K562 (cell line): ENCODE measurements around the gene GPATCH4. TPM values are rescaled to one million over a fixed set of nuclear protein-coding genes. Genes with fewer than 3 reads are reported as not detected.

Experiments
- ATAC-seq: fragments of 200-7000 bp; cut with Tn5 transposase; 3 replicates; pipeline ENCODE4 v1.9.1; 2020; ENCODE audit warnings: moderate library complexity
- BruUV-seq: library from RNA; stranded (reverse); fragments of 400-500 nt; replicated peaks from 2 replicates; lab custom pipeline; 2021; lab: Mats Ljungman, UMichigan
- CTCF ChIA-PET: fragments of 300-600 bp; formaldehyde crosslinking; extraction: SDS; loops from one replicate; lab custom pipeline; 2021; ENCODE audit warnings: low intra/inter-chr PET ratio; lab: Yijun Ruan, JAX
- POLR2A ChIA-PET: fragments of 300-600, 350-650 bp; sonication (Branson Sonifier 250); formaldehyde crosslinking; extraction: SDS; loops from one replicate; lab custom pipeline; 2021; ENCODE audit warnings: antibody characterized with exemption, inconsistent platforms; lab: Yijun Ruan, JAX
- DNase-seq, 4 experiments: peaks; one replicate each; pipeline versions ENCODE4 v3.0.0 to v3.0.0-alpha.2; 2011 to 2018; ENCODE audit warnings: low spot score in 3 of 4, mixed read lengths in 3 of 4; ENCODE audit errors: extremely low read depth in 1 of 4
- FAIRE-seq: peaks from 2 replicates; lab custom pipeline; 2011; peaks lifted over from hg19 to GRCh38; lab: Jason Lieb, UNC
- H2AFZ ChIP-seq: 2 replicates; pipeline ENCODE4 v1.6.0; 2011; ENCODE audit warnings: low read depth, low read length, control low read depth, inconsistent platforms
- H3K27ac ChIP-seq: fragments of 200-600 bp; 3 replicates; pipeline ENCODE4 v1.8.0; 2011; ENCODE audit warnings: low read depth, mild to moderate bottlenecking, control low read depth, inconsistent platforms, low read length, moderate library complexity, mixed read lengths; ENCODE audit errors: extremely low read depth
- H3K27me3 ChIP-seq, 2 experiments: fragments of 300-600 bp in 1 of 2; 2 replicates in 1 of 2; 3 replicates in 1 of 2; pipeline versions ENCODE4 v1.6.0 to v1.8.0; 2011; ENCODE audit warnings: inconsistent platforms in 2 of 2, low read length in 2 of 2, mild to moderate bottlenecking in 1 of 2, mixed read lengths in 1 of 2, moderate library complexity in 1 of 2; ENCODE audit not compliant: control insufficient read depth in 2 of 2, insufficient read depth in 2 of 2
- H3K36me3 ChIP-seq: fragments of 300-600 bp; 3 replicates; pipeline ENCODE4 v1.8.0; 2011; ENCODE audit warnings: mild to moderate bottlenecking, low read length, inconsistent platforms; ENCODE audit not compliant: control insufficient read depth, insufficient read depth
- H3K4me1 ChIP-seq, 2 experiments: fragments of 200-600 bp in 1 of 2; replicated peaks in 1 of 2; 2 replicates in 1 of 2; 3 replicates in 1 of 2; pipeline versions ENCODE4 v1.5.1 to v1.8.0; 2011; ENCODE audit warnings: inconsistent platforms in 2 of 2, low read length in 2 of 2, mild to moderate bottlenecking in 1 of 2, mixed read lengths in 1 of 2, moderate library complexity in 1 of 2; ENCODE audit not compliant: control insufficient read depth in 2 of 2, insufficient read depth in 2 of 2
- H3K4me2 ChIP-seq: 2 replicates; pipeline ENCODE4 v1.6.1; 2011; ENCODE audit warnings: low read length, control low read depth, inconsistent platforms, mixed read lengths; ENCODE audit not compliant: insufficient read depth
- H3K4me3 ChIP-seq: fragments of 200-600 bp; sonication (generic), shearing (Covaris generic); 2 replicates; pipeline ENCODE4 v1.5.1; 2016; ENCODE audit warnings: control low read depth, inconsistent platforms
- H3K79me2 ChIP-seq: fragments of 200-600 bp; 3 replicates; pipeline ENCODE4 v1.8.0; 2011; ENCODE audit warnings: low read length, inconsistent platforms; ENCODE audit not compliant: control insufficient read depth, insufficient read depth
- H3K9ac ChIP-seq, 2 experiments: 2 replicates each; pipeline versions ENCODE4 v1.6.0 to v1.6.1; 2011; ENCODE audit warnings: low read depth in 2 of 2, low read length in 2 of 2, control low read depth in 1 of 2, inconsistent platforms in 1 of 2, mild to moderate bottlenecking in 1 of 2, mixed read lengths in 1 of 2; ENCODE audit not compliant: insufficient read depth in 1 of 2
- H3K9me1 ChIP-seq: one replicate; pipeline ENCODE4 v1.6.0; 2011; ENCODE audit warnings: inconsistent platforms, mild to moderate bottlenecking, low read length, moderate library complexity; ENCODE audit not compliant: control insufficient read depth, insufficient read depth
- H3K9me3 ChIP-seq: replicated peaks from 2 replicates; pipeline ENCODE4 v1.5.1; 2011; ENCODE audit warnings: low read depth, low read length, inconsistent platforms; ENCODE audit not compliant: control insufficient read depth, insufficient read depth
- H4K20me1 ChIP-seq: replicated peaks from 2 replicates; pipeline ENCODE4 v1.6.1; 2011; ENCODE audit warnings: low read length, inconsistent platforms, mixed read lengths; ENCODE audit not compliant: control insufficient read depth, insufficient read depth
- C11orf30 ChIP-seq: fragments of 450-650 bp; IDR thresholded peaks from 2 replicates; pipeline ENCODE4 v1.6.1; 2016; ENCODE audit warnings: low read depth, mild to moderate bottlenecking
- DLX4 ChIP-seq: fragments of 250-450 bp; sonication (Bioruptor Pico); IDR thresholded peaks from 2 replicates; pipeline ENCODE4 v1.6.1; 2021; ENCODE audit warnings: mild to moderate bottlenecking
- FOXP4 ChIP-seq: sonication (generic); formaldehyde crosslinking; IDR thresholded peaks from 2 replicates; pipeline ENCODE4 v1.8.0; 2022; ENCODE audit warnings: mild to moderate bottlenecking, missing genetic modification reagents, borderline replicate concordance
- HOMEZ ChIP-seq: fragments of 250-450 bp; sonication (Bioruptor Pico); IDR thresholded peaks from 2 replicates; pipeline ENCODE4 v1.4.0; 2020; ENCODE audit warnings: mild to moderate bottlenecking, moderate library complexity
- NFE2 ChIP-seq: IDR thresholded peaks from 2 replicates; pipeline ENCODE4 v1.6.1; 2014; ENCODE audit warnings: antibody characterized with exemption, low read depth
- SPI1 ChIP-seq: IDR thresholded peaks from 2 replicates; pipeline ENCODE4 v1.6.1; 2011; ENCODE audit warnings: low read depth, low read length, control low read depth, borderline replicate concordance
- TRIM28 ChIP-seq: fragments of 450-650 bp; IDR thresholded peaks from 2 replicates; pipeline ENCODE4 v1.6.1; 2017
- ZMIZ1 ChIP-seq, 2 experiments: fragments of 150-350 bp in 1 of 2; IDR thresholded peaks; 2 replicates each; pipeline ENCODE4 v1.6.1; 2012 to 2016; ENCODE audit warnings: low read depth in 2 of 2, low read length in 2 of 2, mild to moderate bottlenecking in 1 of 2, moderate library complexity in 1 of 2
- ZNF134 ChIP-seq: fragments of 250-450 bp; sonication (Bioruptor Pico); conservative IDR thresholded peaks from 2 replicates; pipeline ENCODE4 v1.4.0; 2020
- ZNF212 ChIP-seq: fragments of 450-650 bp; formaldehyde crosslinking; IDR thresholded peaks from 2 replicates; pipeline ENCODE4 v1.4.0; 2020; ENCODE audit warnings: mild to moderate bottlenecking
- WGBS: fragments of 100-300 bp; shearing (Covaris generic); methylation state at CpG from one replicate; pipeline ENCODE4 v1.1.6; 2016; ENCODE audit warnings: low coverage, mixed read lengths; ENCODE audit not compliant: insufficient coverage; ENCODE audit errors: missing lambda C conversion rate; 5-methylcytosine and 5-hydroxymethylcytosine counted together
- in situ Hi-C: fragments of 300-500 bp; cut with MboI; formaldehyde crosslinking; loops from 4 replicates; pipeline ENCODE4 v1.15.0; 2018; ENCODE audit warnings: inconsistent platforms, mixed read lengths
- intact Hi-C: fragments of 100-400 bp; cut with micrococcal nuclease; formaldehyde crosslinking; loops from 2 replicates; pipeline ENCODE4 v1.14.2; 2022
- polyA plus RNA-seq, 8 experiments: library from polyadenylated mRNA; depleted of rRNA in 4 of 8; stranded (reverse) in 5 of 8; unstranded in 3 of 8; fragments of >200 nt; fragmentation: Nextera tagmentation in 2 of 8; fragmentation: Illumina TruSeq in 1 of 8; extraction: Ambion mirVana in 2 of 8; extraction: Trizol in 1 of 8; gene quantifications; 2 replicates each; pipeline versions ENCODE4 v1.2.1 to v1.2.3, GENCODE V29; 2011 to 2014; ENCODE audit warnings: inconsistent platforms in 1 of 8, missing spikeins in 1 of 8
- total RNA-seq, 7 experiments: library from RNA; depleted of rRNA in 6 of 7; stranded (reverse); fragments of >200 nt in 6 of 7; fragmentation: Illumina TruSeq in 2 of 7; extraction: Trizol in 2 of 7; gene quantifications; 2 replicates each; pipeline versions ENCODE4 v1.2.1 to v1.2.3, GENCODE V29; 2011 to 2021; ENCODE audit warnings: low replicate concordance in 1 of 7

Gene GPATCH4
- total and polyA plus RNA-seq, 9 of the 15 experiments (the other 6 are each of a cell fraction or from before 2014, with no cell fraction given) = 43.7 to 105 (median 76.5) TPM

- TF ChIP-seq DLX4 = no peak
Observed at GRCh38 chr1:156555715-156556114, 45.6 kb downstream of the GPATCH4 start (continued).

- no peak for ATAC-seq
- H3K9me1 ChIP-seq = no peaks in the 10 kb centered on the region
- BruUV-seq = no TSS peak
- no peak overlapping the region for H3K4me3 ChIP-seq
- in situ Hi-C loops = no loop called here
- DNase-seq = no peak
- FAIRE-seq = no peak
- H3K36me3 ChIP-seq = peaks cover 44% of the 10 kb centered on the region; the same call in 2 of the 3 replicates
- no peak overlapping the region for H2AFZ ChIP-seq
- no peaks in the 10 kb centered on the region for H4K20me1 ChIP-seq
- ChIA-PET CTCF (no interaction called here), POLR2A (interaction anchor here (0.8 to 1.1 kb wide), 3 partner anchors 8 to 11 kb away, joined by 3 to 4 read pairs (median 3); no protein-coding TSS in a partner anchor)
- WGBS = 66% methylated on average over 8 of the region's 8 CpGs
- H3K9ac ChIP-seq = no peak overlapping the region
- H3K4me2 ChIP-seq = no peak overlapping the region
- H3K27ac ChIP-seq = no peak overlapping the region
- no peaks in the 10 kb centered on the region; a peak in 1 of 5 replicates for H3K4me1 ChIP-seq
- H3K9me3 ChIP-seq = no peaks in the 10 kb centered on the region
- intact Hi-C loops = no loop called here
- no peaks in the 10 kb centered on the region for H3K27me3 ChIP-seq
- no peaks in the 10 kb centered on the region for H3K79me2 ChIP-seq
- TF ChIP-seq SPI1 = no peak
- no peak for TF ChIP-seq C11orf30
- no peak for TF ChIP-seq ZMIZ1 (IDR thresholded peaks at IDR 0.05; ENCODE audit: low read depth in 2 of 2, low read length in 2 of 2)
- no peak for TF ChIP-seq ZNF134 (CRISPR knock-in tag)
- no peak for TF ChIP-seq FOXP4
- TF ChIP-seq NFE2 = no peak
- no peak for TF ChIP-seq HOMEZ (CRISPR knock-in tag)
- TF ChIP-seq TRIM28 = no peak
- TF ChIP-seq ZNF212 (CRISPR knock-in tag) = no peak
Observed at GRCh38 chr1:156554971-156555370, 46.3 kb downstream of the GPATCH4 start.
